ENCODE results near the gene CRTAC1. TPM values are rescaled to one million over a fixed set of nuclear protein-coding genes. Genes with fewer than 3 reads are reported as not detected.

CRTAC1 gene
- total and polyA plus RNA-seq, 12 donors = 0.09 to 1.4 (median 0.48) TPM; not detected in 4

DNA sequence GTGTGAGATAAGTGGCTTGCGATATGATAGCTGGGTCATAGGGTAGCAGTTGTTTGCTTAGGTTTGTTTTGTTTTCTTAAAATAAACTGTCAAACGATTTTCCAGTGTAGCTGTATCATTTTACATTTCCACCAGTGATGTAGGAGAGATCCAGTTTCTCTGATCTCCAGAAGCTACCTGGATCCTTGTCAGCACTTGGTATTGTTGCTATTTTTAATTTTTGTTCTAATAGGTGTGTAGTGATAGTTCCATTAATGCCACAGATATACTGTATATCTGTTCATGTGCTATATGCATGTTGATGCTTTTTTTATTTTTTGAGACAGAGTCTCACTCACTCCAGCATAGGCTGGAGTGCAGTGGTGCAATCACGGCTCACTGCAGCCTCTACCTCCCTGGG, 136.3 kb downstream of the CRTAC1 start:
- H3K4me3 ChIP-seq = no peak overlapping the region
- no peaks in the 10 kb centered on the region for H3K36me3 ChIP-seq (replicated peaks in 1 of 2)
- H3K4me1 ChIP-seq (replicated peaks in 1 of 2) = no peaks in the 10 kb centered on the region
- no peak overlapping the region for H3K27ac ChIP-seq
- WGBS, 4 donors = 63 to 72% (median 67%) methylated on average over 3 of the region's 3 CpGs
- TF ChIP-seq POLR2A (IDR thresholded peaks at IDR 0.05) = no peak
- TF ChIP-seq, protein P1, sequence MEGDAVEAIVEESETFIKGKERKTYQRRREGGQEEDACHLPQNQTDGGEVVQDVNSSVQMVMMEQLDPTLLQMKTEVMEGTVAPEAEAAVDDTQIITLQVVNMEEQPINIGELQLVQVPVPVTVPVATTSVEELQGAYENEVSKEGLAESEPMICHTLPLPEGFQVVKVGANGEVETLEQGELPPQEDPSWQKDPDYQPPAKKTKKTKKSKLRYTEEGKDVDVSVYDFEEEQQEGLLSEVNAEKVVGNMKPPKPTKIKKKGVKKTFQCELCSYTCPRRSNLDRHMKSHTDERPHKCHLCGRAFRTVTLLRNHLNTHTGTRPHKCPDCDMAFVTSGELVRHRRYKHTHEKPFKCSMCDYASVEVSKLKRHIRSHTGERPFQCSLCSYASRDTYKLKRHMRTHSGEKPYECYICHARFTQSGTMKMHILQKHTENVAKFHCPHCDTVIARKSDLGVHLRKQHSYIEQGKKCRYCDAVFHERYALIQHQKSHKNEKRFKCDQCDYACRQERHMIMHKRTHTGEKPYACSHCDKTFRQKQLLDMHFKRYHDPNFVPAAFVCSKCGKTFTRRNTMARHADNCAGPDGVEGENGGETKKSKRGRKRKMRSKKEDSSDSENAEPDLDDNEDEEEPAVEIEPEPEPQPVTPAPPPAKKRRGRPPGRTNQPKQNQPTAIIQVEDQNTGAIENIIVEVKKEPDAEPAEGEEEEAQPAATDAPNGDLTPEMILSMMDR (IDR thresholded peaks at IDR 0.05) = no peak
- H3K9me3 ChIP-seq (replicated peaks in 1 of 3) = no peaks in the 10 kb centered on the region
- intact Hi-C loops (cut with DNase I) = no loop called here
- DNase-seq = no peak
- no peaks in the 10 kb centered on the region for H3K27me3 ChIP-seq

DNA sequence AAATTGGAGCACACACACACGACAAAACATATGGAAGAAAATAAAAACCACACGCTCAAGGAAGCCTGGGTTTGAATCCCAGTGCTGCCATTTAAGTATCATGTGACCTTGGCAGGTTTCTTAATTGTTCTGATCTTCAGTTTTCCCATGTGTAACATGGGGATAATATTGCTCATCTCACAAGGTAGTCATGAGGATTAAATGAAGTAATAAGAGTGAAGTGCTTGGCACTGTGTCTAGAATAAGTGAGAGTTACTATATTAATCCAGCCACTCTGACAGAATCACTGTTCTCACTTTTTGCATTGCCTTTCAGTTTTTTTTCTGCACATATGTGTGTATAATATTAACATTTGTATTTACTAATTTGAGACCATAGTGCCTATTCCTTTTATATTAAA, 137.5 kb downstream of the CRTAC1 start:
- no peak overlapping the region for H3K4me3 ChIP-seq
- no peak overlapping the region for H3K27ac ChIP-seq
- intact Hi-C loops (cut with DNase I) = no loop called here
- no peaks in the 10 kb centered on the region for H3K9me3 ChIP-seq (replicated peaks in 1 of 3)
- TF ChIP-seq, protein P1 (IDR thresholded peaks at IDR 0.05) = no peak
- no peak for TF ChIP-seq POLR2A (IDR thresholded peaks at IDR 0.05)
- H3K36me3 ChIP-seq (replicated peaks in 1 of 2) = no peaks in the 10 kb centered on the region
- 70 to 85% (median 80%) methylated on average over 2 of the region's 2 CpGs for WGBS, 4 donors
- H3K4me1 ChIP-seq (replicated peaks in 1 of 2) = no peaks in the 10 kb centered on the region
- H3K27me3 ChIP-seq = no peaks in the 10 kb centered on the region
- DNase-seq = no peak

DNA sequence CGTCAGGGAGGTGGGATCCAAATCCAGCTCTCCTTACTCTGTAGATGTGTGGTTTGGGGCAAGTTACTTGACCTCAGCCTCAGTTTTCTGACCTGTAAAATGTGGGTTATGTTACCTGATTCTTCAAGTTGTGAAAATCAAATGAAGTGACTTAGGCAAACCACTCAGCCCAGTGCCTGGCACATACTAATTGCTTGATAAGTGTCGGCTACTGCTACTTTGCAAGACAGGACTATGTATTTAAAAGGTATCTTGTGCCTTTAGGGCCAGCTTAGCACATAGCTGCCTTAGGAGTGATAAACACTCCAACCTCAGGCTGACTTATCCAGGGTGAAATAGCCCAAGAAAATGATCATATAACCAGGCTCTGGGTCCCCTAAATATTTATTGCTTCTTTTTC, 137.9 kb downstream of the CRTAC1 start:
- intact Hi-C loops (cut with DNase I) = no loop called here
- Histone ChIP-seq H3K9me3 (replicated peaks in 1 of 3) (no peaks in the 10 kb centered on the region), H3K4me3 (no peak overlapping the region), H3K27ac (no peak overlapping the region), H3K4me1 (replicated peaks in 1 of 2) (no peaks in the 10 kb centered on the region), H3K36me3 (replicated peaks in 1 of 2) (no peaks in the 10 kb centered on the region), H3K27me3 (no peaks in the 10 kb centered on the region)
- DNase-seq = no peak
- TF ChIP-seq, protein P1 (IDR thresholded peaks at IDR 0.05) = no peak
- TF ChIP-seq POLR2A (IDR thresholded peaks at IDR 0.05) = no peak
- WGBS, 4 donors = 77 to 89% (median 84%) methylated on average over 1 to 2 of the region's 2 CpGs

DNA sequence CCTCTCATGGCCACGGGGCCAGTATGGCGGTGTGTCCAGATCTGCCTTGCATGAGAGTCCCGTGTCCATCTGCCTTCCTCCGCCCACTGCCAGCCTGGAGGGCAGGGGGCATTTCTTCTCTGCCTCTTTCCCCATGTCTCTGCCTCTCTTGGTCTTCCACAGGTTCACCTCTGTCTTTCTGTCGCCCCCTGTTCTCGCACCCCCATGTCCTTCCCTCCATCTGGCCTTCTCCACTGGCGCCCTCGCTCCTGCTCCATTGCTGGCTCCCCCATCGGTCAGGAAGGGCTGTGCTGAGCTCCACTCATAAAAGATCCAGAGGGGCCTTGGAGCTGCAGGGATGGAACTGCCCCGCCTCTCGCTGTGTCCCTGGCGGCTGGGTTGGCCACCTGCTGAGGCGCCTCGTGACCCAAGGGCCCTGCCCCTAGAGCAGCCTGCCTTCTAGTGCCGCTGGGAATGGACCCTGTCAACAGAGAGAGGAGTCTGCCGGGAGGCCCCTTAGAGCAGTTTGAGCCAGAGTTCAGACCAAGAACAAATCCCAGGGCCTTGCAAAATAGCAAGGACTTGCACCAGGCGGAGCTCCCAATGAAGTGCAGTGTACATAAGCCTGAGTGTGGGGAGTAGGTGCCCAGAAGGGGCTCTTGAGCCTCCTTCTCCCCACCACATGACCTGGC, 138.8 kb downstream of the CRTAC1 start:
- no peaks in the 10 kb centered on the region for H3K9me3 ChIP-seq (replicated peaks in 1 of 3)
- H3K27me3 ChIP-seq = no peaks in the 10 kb centered on the region
- H3K4me1 ChIP-seq (replicated peaks in 1 of 2) = no peaks in the 10 kb centered on the region
- no peaks in the 10 kb centered on the region for H3K36me3 ChIP-seq (replicated peaks in 1 of 2)
- WGBS, 4 donors = 81 to 87% (median 84%) methylated on average over 15 to 17 of the region's 17 CpGs
- intact Hi-C loops (cut with DNase I) = no loop called here
- no peak for DNase-seq
- H3K4me3 ChIP-seq = no peak overlapping the region
- TF ChIP-seq, protein P1 (IDR thresholded peaks at IDR 0.05) = no peak
- no peak for TF ChIP-seq POLR2A (IDR thresholded peaks at IDR 0.05)
- no peak overlapping the region for H3K27ac ChIP-seq
